Erythroblast (primary cell): Measurements from ENCODE around the gene FHAD1.

ENCODE experiments used
- GATA1 ChIP-seq: IDR thresholded peaks from 2 replicates; pipeline ENCODE4 v1.6.1; 2011; ENCODE audit warnings: low read depth, mild to moderate bottlenecking, control low read depth, low read length, moderate library complexity
- POLR2A ChIP-seq: IDR thresholded peaks from 2 replicates; pipeline ENCODE4 v1.6.1; 2011; ENCODE audit warnings: mild to moderate bottlenecking, low read length

DNA sequence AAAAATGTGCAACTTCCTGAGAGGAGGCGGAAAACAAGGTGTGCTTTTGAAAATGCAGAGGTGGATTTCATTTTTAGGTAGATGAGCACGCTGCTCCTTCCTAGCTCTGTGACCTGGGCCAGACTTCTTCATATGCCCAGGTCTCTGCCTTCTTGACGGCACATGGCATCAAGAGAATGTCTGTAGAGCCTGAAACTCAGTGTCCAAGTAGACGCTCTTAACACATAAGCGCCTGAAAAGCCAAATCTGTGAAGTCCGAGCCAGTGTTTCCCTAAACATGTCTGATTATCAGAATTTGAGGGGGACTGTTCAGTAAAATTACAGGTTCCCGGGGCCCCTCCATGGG lies 25.7 kb downstream of the FHAD1 start:
- TF ChIP-seq POLR2A: no peak
- TF ChIP-seq GATA1: no peak
